GM20431 (cell line): ENCODE measurements around the gene CMYA5.
"Not testable (repeated sequence)": the region's sequence is repeated elsewhere in the genome, so short reads cannot be mapped to it uniquely, and the experiment has no call there.

ENCODE experiments used
- in situ Hi-C: fragments of 300-500 bp; cut with MseI, MboI; formaldehyde crosslinking; loops from one replicate; pipeline ENCODE4 v1.15.0; 2020; ENCODE audit warnings: low sequenced_read_pairs; ENCODE audit not compliant: unreplicated experiment

Gene CMYA5

GRCh38 chr5:79689541-79690466, at the start of gene CMYA5:
CMYA5 (plus strand) TSS chr5:79689836; CDS start chr5:79689908, 72 bp downstream.
- in situ Hi-C loops, result no loop called here

- in situ Hi-C loops, result no loop called here
These were observed 49.0 kb upstream of the CMYA5 start for GRCh38 chr5:79640571-79641055.

GRCh38 chr5:79641414-79641813, 48.2 kb upstream of the CMYA5 start:
- in situ Hi-C loops, result no loop called here

- in situ Hi-C loops, result no loop called here
These were observed 47.4 kb upstream of the CMYA5 start for GRCh38 chr5:79642210-79642609.

- in situ Hi-C loops, result no loop called here
These were observed 35.8 kb upstream of the CMYA5 start for GRCh38 chr5:79653843-79654242.

- in situ Hi-C loops, result no loop called here
These were observed 26.4 kb upstream of the CMYA5 start for GRCh38 chr5:79663212-79663611.

- in situ Hi-C loops, result no loop called here
These were observed 22.9 kb upstream of the CMYA5 start for GRCh38 chr5:79666758-79667157.

GRCh38 chr5:79672392-79672791, 17.2 kb upstream of the CMYA5 start:
- in situ Hi-C loops, result no loop called here

GRCh38 chr5:79676354-79676753, 13.3 kb upstream of the CMYA5 start:
- in situ Hi-C loops, result not testable (repeated sequence)

GRCh38 chr5:79682102-79682501, 7.5 kb upstream of the CMYA5 start:
- in situ Hi-C loops, result not testable (repeated sequence)

GRCh38 chr5:79684782-79685181, 4.9 kb upstream of the CMYA5 start:
- in situ Hi-C loops, result no loop called here

- in situ Hi-C loops, result no loop called here
These were observed 4.0 kb upstream of the CMYA5 start for GRCh38 chr5:79685627-79686026.

GRCh38 chr5:79686799-79687198, 2.8 kb upstream of the CMYA5 start:
- in situ Hi-C loops, result no loop called here

- in situ Hi-C loops, result no loop called here
These were observed 1.7 kb upstream of the CMYA5 start for GRCh38 chr5:79687889-79688288.

GRCh38 chr5:79691007-79691406, 1.4 kb downstream of the CMYA5 start:
- in situ Hi-C loops, result no loop called here

GRCh38 chr5:79692596-79692995, 3.0 kb downstream of the CMYA5 start:
- in situ Hi-C loops, result no loop called here

GRCh38 chr5:79694183-79694582, 4.5 kb downstream of the CMYA5 start:
- in situ Hi-C loops, result no loop called here

- in situ Hi-C loops, result no loop called here
These were observed 5.0 kb downstream of the CMYA5 start for GRCh38 chr5:79694652-79695051.

- in situ Hi-C loops, result no loop called here
These were observed 5.9 kb downstream of the CMYA5 start for GRCh38 chr5:79695526-79695925.

- in situ Hi-C loops, result no loop called here
These were observed 7.9 kb downstream of the CMYA5 start for GRCh38 chr5:79697222-79698170.
